Uterus (tissue), 4 donors: ENCODE measurements around the gene PIK3CB. TPM values are rescaled to one million over a fixed set of nuclear protein-coding genes. Genes with fewer than 3 reads are reported as not detected.

ENCODE experiments used
- DNase-seq, 2 donors: peaks; one replicate each; pipeline ENCODE4 v3.0.0-alpha.2; 2019 to 2020
- H3K27ac ChIP-seq, 2 donors: fragments of 200-600 bp; sonication (generic); 1 replicate in 1 of 2; 2 replicates in 1 of 2; pipeline ENCODE4 v1.5.1; 2016 to 2018
- H3K27me3 ChIP-seq, 2 donors: fragments of 200-600 bp; sonication (generic); one replicate each; pipeline ENCODE4 v1.5.1; 2018 to 2019; ENCODE audit warnings: control low read depth in 1 of 2
- H3K36me3 ChIP-seq, 2 donors: fragments of 200-600 bp; sonication (generic); one replicate each; pipeline ENCODE4 v1.5.1; 2019; ENCODE audit warnings: control low read depth in 1 of 2
- H3K4me1 ChIP-seq, 2 donors: fragments of 200-600 bp; sonication (generic); one replicate each; pipeline ENCODE4 v1.5.1; 2018 to 2019; ENCODE audit warnings: control low read depth in 1 of 2
- H3K4me3 ChIP-seq, 2 donors: fragments of 200-600 bp; sonication (generic); 1 replicate in 1 of 2; 2 replicates in 1 of 2; pipeline ENCODE4 v1.5.1; 2018 to 2019; ENCODE audit warnings: mild to moderate bottlenecking in 1 of 2
- H3K9me3 ChIP-seq, 2 donors: fragments of 200-600 bp; sonication (generic); one replicate each; pipeline ENCODE4 v1.5.1; 2019; ENCODE audit warnings: control low read depth in 1 of 2
- CTCF ChIP-seq, 4 experiments: fragments of 200-600 bp in 2 of 4; fragments of 450-650 bp in 2 of 4; sonication (generic) in 2 of 4; IDR thresholded peaks; one replicate each; pipeline ENCODE4 v1.5.1; 2016 to 2019; ENCODE audit warnings: antibody characterized with exemption in 4 of 4, mild to moderate bottlenecking in 2 of 4, moderate library complexity in 1 of 4
- POLR2A ChIP-seq, 2 donors: fragments of 450-650 bp; IDR thresholded peaks; one replicate each; pipeline ENCODE4 v1.6.1; 2016; ENCODE audit warnings: antibody characterized with exemption in 2 of 2, mild to moderate bottlenecking in 1 of 2, moderate library complexity in 1 of 2
- intact Hi-C: fragments of 100-400 bp; cut with DNase I; formaldehyde crosslinking; loops from one replicate; pipeline ENCODE4 v1.15.1; 2023; ENCODE audit warnings: low total_unique reads
- total RNA-seq, 4 donors: library from RNA; depleted of rRNA in 3 of 4; stranded (reverse); fragments of >200 nt in 3 of 4; gene quantifications; one replicate each; pipeline versions ENCODE4 v1.1.0 to v1.2.4, GENCODE V29; 2014 to 2023
- donor health status: DM: yes; HTN: yes; CAD: no.

Gene PIK3CB
- 10 to 100 TPM in 2 of 4 donors, 1 to 10 TPM in 2; 5.6 to 37.5 (median 17.0) TPM for total RNA-seq

GRCh38 chr3:138834596-138835396 is at the start of gene PIK3CB:
Gene PIK3CB, minus strand, starts transcription at chr3:138834928. Its CDS starts 75,585 bp downstream, at chr3:138759343.
- no peaks in the 10 kb centered on the region for H3K36me3 ChIP-seq
- intact Hi-C loops: no loop called here
- H3K27ac ChIP-seq: peak within 1 kb of the TSS; percentile 86 to 95
- H3K4me3 ChIP-seq: peak within 1 kb of the TSS; percentile 69 to 97
- TF ChIP-seq CTCF (IDR thresholded peaks at IDR 0.05) (peak in 1 of 4 experiments; percentile 13), POLR2A (IDR thresholded peaks at IDR 0.05) (peak; percentile 73 to 81)
- peak; percentile 83 to 85 for DNase-seq
- H3K4me1 ChIP-seq: peaks cover 3 to 6% of the 10 kb centered on the region in 2 donors
- no peaks in the 10 kb centered on the region for H3K27me3 ChIP-seq
- H3K9me3 ChIP-seq: no peaks in the 10 kb centered on the region

DNA sequence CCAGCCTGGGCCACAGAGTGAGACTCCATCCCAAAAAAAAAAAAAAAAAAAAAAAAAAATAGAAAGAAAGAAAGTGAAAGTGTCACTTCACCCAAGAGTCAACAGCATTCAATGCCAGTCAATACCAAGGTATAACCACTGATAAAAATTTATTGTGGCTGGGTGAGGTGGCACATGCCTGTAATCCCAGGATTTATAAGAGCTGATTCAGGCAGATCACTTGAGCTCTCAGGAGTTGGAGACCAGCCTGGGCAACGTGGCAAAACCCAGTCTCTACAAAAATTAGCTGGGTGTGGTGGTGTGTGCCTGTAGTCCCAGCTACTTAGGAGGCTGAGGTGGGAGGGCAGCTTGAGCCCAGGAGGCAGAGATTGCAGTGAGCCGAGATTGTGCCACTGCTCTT is 46.5 kb upstream of the PIK3CB start:
- no peak for TF ChIP-seq POLR2A (IDR thresholded peaks at IDR 0.05)
- TF ChIP-seq CTCF (IDR thresholded peaks at IDR 0.05): no peak

DNA sequence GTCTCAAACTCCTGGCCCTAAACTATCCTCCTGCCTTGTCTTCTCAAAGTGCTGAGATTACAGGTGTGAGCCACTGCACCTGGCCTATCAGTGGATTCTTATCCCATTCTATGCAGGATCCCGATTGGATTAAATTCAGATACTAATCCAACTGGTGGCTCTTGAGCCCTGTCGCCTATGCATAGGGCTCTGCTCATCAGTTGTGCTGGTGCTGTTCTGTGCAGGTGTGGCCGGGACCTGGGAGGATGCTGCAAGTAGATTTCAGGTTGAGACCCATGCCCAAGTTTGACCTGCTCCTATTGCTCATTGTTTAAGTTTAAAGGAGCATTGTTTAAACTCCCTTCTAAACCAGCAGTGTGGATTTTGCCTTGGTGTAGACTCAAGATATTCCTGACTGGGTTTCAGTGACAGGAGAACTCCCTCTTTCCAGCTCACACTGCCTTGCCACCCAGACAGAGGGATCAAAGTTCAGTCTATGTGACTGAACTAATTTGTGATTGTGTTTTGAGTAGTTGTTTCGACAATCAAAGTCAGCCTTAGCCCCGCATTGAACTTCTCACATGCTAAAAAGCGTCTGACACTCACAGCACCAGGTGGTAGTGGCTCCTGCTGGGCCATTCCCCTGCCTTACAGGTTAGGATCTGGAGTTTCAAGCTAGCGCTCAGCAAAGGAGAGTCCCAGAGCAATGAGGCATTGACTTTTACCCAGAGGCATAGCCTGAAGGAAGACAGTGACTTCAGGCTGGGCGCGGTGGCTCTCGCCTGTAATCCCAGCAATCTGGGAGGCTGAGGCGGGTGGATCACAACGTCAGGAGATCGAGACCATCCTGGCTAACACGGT is 45.0 kb upstream of the PIK3CB start:
- Histone ChIP-seq H3K36me3 (no peaks in the 10 kb centered on the region), H3K4me1 (no peaks in the 10 kb centered on the region), H3K9me3 (no peaks in the 10 kb centered on the region), H3K27me3 (no peaks in the 10 kb centered on the region), H3K27ac (no peak overlapping the region), H3K4me3 (no peak overlapping the region)
- intact Hi-C loops: no loop called here
- no peak for TF ChIP-seq CTCF (IDR thresholded peaks at IDR 0.05)
- TF ChIP-seq POLR2A (IDR thresholded peaks at IDR 0.05): no peak
- DNase-seq: no peak

More for the DNA sequence above, 46.5 kb upstream of the PIK3CB start:
- no peak for DNase-seq
- Histone ChIP-seq H3K27me3 (no peaks in the 10 kb centered on the region), H3K27ac (no peak overlapping the region), H3K36me3 (no peaks in the 10 kb centered on the region), H3K4me3 (no peak overlapping the region), H3K9me3 (no peaks in the 10 kb centered on the region), H3K4me1 (no peaks in the 10 kb centered on the region)
- intact Hi-C loops: no loop called here

GRCh38 chr3:138877226-138877625 is 42.5 kb upstream of the PIK3CB start:
- Histone ChIP-seq H3K36me3 (no peaks in the 10 kb centered on the region), H3K27ac (no peak overlapping the region), H3K9me3 (no peaks in the 10 kb centered on the region), H3K4me1 (no peaks in the 10 kb centered on the region), H3K27me3 (no peaks in the 10 kb centered on the region), H3K4me3 (no peak overlapping the region)
- intact Hi-C loops: no loop called here
- DNase-seq: no peak
- TF ChIP-seq POLR2A (IDR thresholded peaks at IDR 0.05) (no peak), CTCF (IDR thresholded peaks at IDR 0.05) (no peak)
